Esophagus squamous epithelium (tissue), 5 donors: ENCODE measurements around the gene ACCSL. TPM values are rescaled to one million over a fixed set of nuclear protein-coding genes. Genes with fewer than 3 reads are reported as not detected.

ENCODE experiments used
- DNase-seq: peaks from one replicate; lab custom pipeline; 2025; lab: John Stamatoyannopoulos, UW
- H3K27ac ChIP-seq, 4 donors: fragments of 200-600 bp; sonication (generic); one replicate each; pipeline ENCODE4 v1.5.1; 2016 to 2019; ENCODE audit warnings: mild to moderate bottlenecking in 1 of 4
- H3K27me3 ChIP-seq, 4 donors: fragments of 200-600 bp; sonication (generic); 1 replicate in 3 of 4; 2 replicates in 1 of 4; pipeline versions ENCODE4 v1.5.1 to v1.6.0; 2017 to 2021; ENCODE audit warnings: antibody characterized with exemption in 1 of 4
- H3K36me3 ChIP-seq, 3 donors: fragments of 200-600 bp; sonication (generic); one replicate each; pipeline ENCODE4 v1.5.1; 2016 to 2019
- H3K4me1 ChIP-seq, 3 donors: fragments of 200-600 bp; sonication (generic); one replicate each; pipeline ENCODE4 v1.5.1; 2017 to 2019
- H3K4me3 ChIP-seq, 4 donors: fragments of 200-600 bp; sonication (generic); 1 replicate in 3 of 4; 2 replicates in 1 of 4; pipeline ENCODE4 v1.5.1; 2016 to 2019; ENCODE audit warnings: mild to moderate bottlenecking in 2 of 4, moderate library complexity in 1 of 4
- H3K9me3 ChIP-seq, 3 donors: fragments of 200-600 bp; sonication (generic); one replicate each; pipeline ENCODE4 v1.5.1; 2016 to 2019
- CTCF ChIP-seq, 6 experiments: fragments of 450-650 bp in 4 of 6; fragments of 200-600 bp in 2 of 6; sonication (generic) in 2 of 6; IDR thresholded peaks; one replicate each; pipeline ENCODE4 v1.5.1; 2016 to 2019; ENCODE audit warnings: antibody characterized with exemption in 6 of 6, mild to moderate bottlenecking in 4 of 6, moderate library complexity in 4 of 6
- POLR2A ChIP-seq, 4 donors: fragments of 450-650 bp; IDR thresholded peaks; one replicate each; pipeline ENCODE4 v1.6.1; 2017; ENCODE audit warnings: antibody characterized with exemption in 4 of 4, mild to moderate bottlenecking in 4 of 4, moderate library complexity in 3 of 4
- WGBS, 2 donors: methylation state at CpG; one replicate each; pipeline ENCODE4 v1.1.5; 2018; 5-methylcytosine and 5-hydroxymethylcytosine counted together
- intact Hi-C: fragments of 100-400 bp; cut with DNase I; formaldehyde crosslinking; loops from one replicate; pipeline ENCODE4 v1.15.0; 2022
- total RNA-seq, 4 donors: library from RNA; depleted of rRNA; stranded (reverse); fragments of >200 nt; gene quantifications; one replicate each; pipeline ENCODE4 v1.1.0, GENCODE V29; 2016
- donor health status: DM: yes; HTN: yes; CAD: no.

Gene ACCSL
- total RNA-seq, 4 donors from 2014 or later, result not detected

DNA sequence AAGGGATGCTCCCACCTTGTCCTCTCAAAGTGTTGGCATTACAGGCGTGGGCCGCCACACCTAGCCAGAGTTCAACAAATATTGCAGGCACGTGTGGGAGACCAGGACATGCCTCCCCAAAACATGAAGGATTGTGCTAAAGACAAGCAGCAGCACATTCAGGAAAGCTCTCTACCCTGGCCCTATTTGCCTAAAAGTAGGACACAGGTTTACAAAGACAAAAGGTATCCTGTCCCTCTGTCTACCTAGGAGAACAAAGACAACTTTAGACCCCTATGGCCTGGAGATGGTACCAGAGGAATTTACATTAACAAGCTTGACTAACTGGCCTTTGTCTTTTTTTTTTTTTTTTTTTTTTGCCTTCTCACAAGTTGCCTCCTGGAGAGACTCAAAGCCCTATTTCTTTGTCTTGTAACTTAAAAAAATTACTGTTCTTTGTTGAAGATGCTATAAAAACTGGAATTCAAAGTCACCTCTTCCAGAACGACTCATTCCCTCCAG lies 17.4 kb downstream of the ACCSL start:
- no peak for TF ChIP-seq CTCF (IDR thresholded peaks at IDR 0.05)
- no peaks in the 10 kb centered on the region for H3K27me3 ChIP-seq
- H3K9me3 ChIP-seq, result no peaks in the 10 kb centered on the region
- no peak overlapping the region for H3K4me3 ChIP-seq
- 76 to 78% methylated on average over 4 of the region's 4 CpGs for WGBS, 2 donors
- H3K27ac ChIP-seq, result peak overlapping the region; percentile 88 to 96 (median 90)
- peaks cover 0 to 25% (median 9%) of the 10 kb centered on the region in 3 donors for H3K4me1 ChIP-seq
- intact Hi-C loops, result no loop called here
- no peaks in the 10 kb centered on the region for H3K36me3 ChIP-seq
- no peak for DNase-seq

DNA sequence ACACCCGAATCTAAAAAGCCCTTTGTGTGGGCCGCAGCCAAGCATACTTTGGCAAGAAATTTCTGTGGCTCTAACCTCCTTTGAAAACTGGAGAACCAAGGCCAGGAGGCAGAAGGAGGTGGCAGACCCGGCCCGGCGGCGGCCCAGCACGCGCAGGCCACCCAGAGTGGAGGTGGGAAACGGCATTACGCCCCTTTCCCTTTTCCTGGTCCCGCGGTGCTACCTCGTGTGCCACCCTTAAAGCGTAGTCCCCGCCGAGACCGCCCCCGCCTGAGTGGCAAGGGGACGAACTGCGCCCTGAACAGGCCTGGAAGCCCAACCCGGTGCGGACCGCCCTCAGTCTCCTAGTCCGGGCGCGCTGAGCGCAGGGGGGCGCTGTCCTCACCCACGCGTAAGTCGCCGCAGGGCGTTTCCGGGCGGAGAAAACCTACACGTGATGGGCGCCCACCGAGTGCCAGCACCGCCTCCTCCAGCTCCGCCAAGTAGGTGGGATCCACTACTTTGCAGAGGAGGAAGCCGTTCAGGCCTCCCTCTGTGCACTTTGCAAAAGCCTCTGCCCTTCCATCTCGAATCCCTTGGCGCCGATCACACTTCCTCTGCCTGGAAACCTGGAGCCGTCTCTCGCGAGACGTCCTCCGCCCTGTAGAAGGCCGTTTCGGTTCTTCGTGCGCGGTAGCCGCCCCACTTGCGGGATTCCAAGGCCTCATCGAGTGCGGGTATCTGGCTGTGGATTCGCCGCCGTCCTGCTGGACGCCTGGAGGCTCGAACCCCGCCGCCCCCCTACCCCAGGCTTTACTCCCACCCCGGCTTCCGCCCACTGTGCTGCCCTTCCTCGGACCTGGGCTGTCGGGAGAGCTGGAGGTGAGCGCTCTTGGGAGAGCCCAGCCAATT lies 18.3 kb downstream of the ACCSL start, which contains the start of gene ACCS:
Gene ACCS, plus strand, starts transcription at position 430 of the 891 bp plus-strand sequence. CDS start 1,358 bp downstream, outside the sequence.
- peak; percentile 83 for DNase-seq
- peaks cover 0 to 25% (median 9%) of the 10 kb centered on the region in 3 donors for H3K4me1 ChIP-seq
- 0 to 2% methylated on average over 2 to 27 of the region's 70 CpGs for whole genome bisulfite sequencing, 2 donors

GRCh38 chr11:44066732-44067141 lies 19.0 kb downstream of the ACCSL start:
- Histone ChIP-seq H3K9me3 (no peaks in the 10 kb centered on the region), H3K4me3 (peak overlapping the region; percentile 63 to 92 (median 81)), H3K4me1 (peaks cover 0 to 25% (median 9%) of the 10 kb centered on the region in 3 donors), H3K27me3 (no peaks in the 10 kb centered on the region), H3K36me3 (peaks cover 0 to 14% (median 0%) of the 10 kb centered on the region in 3 donors), H3K27ac (peak overlapping the region; percentile 88 to 96 (median 90))
- DNase-seq, result no peak
- TF ChIP-seq CTCF (IDR thresholded peaks at IDR 0.05) (no peak), POLR2A (IDR thresholded peaks at IDR 0.05) (no peak)
- intact Hi-C loops, result no loop called here
- WGBS, 2 donors, result 18 to 21% methylated on average over 10 of the region's 10 CpGs

More for the DNA sequence above, 18.3 kb downstream of the ACCSL start, which contains the start of gene ACCS:
- intact Hi-C loops, result no loop called here
- Histone ChIP-seq H3K27me3 (no peaks in the 10 kb centered on the region), H3K4me3 (peak within 1 kb of the TSS; percentile 63 to 92 (median 81)), H3K9me3 (no peaks in the 10 kb centered on the region), H3K27ac (peak within 1 kb of the TSS; percentile 88 to 96 (median 90)), H3K36me3 (peaks cover 0 to 8% (median 0%) of the 10 kb centered on the region in 3 donors)
- TF ChIP-seq CTCF (IDR thresholded peaks at IDR 0.05), result peak; percentile 75 to 93 (median 82)
- TF ChIP-seq POLR2A (IDR thresholded peaks at IDR 0.05), result peak in 2 of 4 donors; percentile 45 to 59

GRCh38 chr11:44067266-44067665 lies 19.5 kb downstream of the ACCSL start:
- TF ChIP-seq POLR2A (IDR thresholded peaks at IDR 0.05), result no peak
- no peak for TF ChIP-seq CTCF (IDR thresholded peaks at IDR 0.05)
- intact Hi-C loops, result no loop called here
- Histone ChIP-seq H3K27me3 (no peaks in the 10 kb centered on the region), H3K4me3 (peak overlapping the region in 3 of 4 donors; percentile 63 to 89 (median 73)), H3K4me1 (peaks cover 0 to 25% (median 9%) of the 10 kb centered on the region in 3 donors), H3K27ac (peak overlapping the region in 1 of 4 donors; percentile 89), H3K9me3 (no peaks in the 10 kb centered on the region), H3K36me3 (peaks cover 0 to 20% (median 0%) of the 10 kb centered on the region in 3 donors)
- WGBS, 2 donors, result 74 to 81% methylated on average over 4 to 5 of the region's 5 CpGs
- no peak for DNase-seq
